ENCODE measurements around the gene CADM1.

CADM1 gene

DNA sequence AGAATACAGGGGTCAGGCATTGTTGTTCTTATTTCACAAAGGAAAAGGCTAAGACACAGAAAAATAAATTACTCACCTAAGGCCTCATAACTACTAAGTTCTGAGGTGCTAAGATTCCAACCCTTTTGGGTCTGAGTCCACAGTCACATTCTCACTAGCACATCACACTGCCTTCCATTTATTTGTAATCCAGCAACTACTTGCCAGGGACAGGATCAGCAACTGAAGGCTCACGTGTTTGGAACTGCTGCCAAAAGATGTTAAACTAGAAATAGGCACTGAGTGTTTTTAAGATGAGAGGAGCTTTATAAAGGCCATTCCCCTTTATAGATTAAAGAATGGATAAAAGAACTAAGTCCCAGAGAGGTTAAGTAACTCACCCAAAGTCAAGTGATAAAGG is 58.0 kb downstream of the CADM1 start:
- no peak for DNase-seq (ENCODE audit: low read depth in 1 of 2, low spot score in 1 of 2)
- in situ Hi-C loops (cut with HindIII; ENCODE audit: low pct_unique_long_range_greater_than_20kb, low sequenced_read_pairs): no loop called here
- TF ChIP-seq JUND (IDR thresholded peaks at IDR 0.05; ENCODE audit: low read depth): no peak

DNA sequence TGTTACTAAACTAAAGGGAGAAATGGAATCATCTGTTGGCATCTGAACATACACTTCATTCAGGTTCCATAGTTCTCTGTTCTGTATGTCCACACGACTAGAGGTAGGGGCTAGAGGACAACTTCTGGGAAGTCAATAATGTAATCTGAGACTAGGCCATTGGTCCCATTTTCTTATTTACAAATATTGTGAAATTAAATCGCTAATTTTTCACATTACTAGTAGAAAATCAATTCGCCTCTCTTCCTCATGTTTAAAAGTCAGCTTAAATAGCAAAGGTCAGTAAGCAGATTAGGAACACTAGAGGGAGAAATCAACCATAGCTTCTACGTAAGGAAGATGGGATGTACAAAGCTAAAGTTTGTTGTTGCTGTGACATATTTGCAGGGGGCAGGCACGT is 59.7 kb downstream of the CADM1 start:
- TF ChIP-seq JUND (IDR thresholded peaks at IDR 0.05; ENCODE audit: low read depth): no peak
- in situ Hi-C loops (cut with HindIII; ENCODE audit: low pct_unique_long_range_greater_than_20kb, low sequenced_read_pairs): no loop called here
- no peak for DNase-seq (ENCODE audit: low read depth in 1 of 2, low spot score in 1 of 2)

DNA sequence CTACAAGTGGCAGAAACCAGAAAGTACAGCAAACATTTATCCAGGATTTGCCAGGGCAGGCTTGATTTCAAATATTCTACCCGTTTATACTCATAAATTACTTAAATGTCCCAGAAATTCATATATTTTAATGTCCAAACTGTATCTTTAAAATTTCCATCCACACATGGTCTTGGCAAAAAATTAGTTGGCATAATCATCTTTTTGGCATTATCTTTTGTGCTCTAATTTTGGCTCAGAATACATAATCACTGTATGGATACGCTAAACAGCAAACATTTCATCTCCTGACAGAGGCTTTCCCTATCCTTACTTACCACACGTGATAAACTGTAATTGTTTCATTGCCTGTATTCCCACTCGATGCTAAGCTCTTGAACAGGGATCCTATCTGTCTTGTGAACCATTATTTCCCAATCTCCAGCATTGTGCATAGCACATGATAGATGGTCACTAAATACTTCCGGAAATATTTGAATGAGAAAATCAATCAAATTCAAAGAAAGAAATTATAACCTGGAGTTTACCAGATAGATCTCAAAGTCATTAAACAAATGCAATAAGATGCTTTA is 64.2 kb downstream of the CADM1 start:
- no peak for TF ChIP-seq JUND (IDR thresholded peaks at IDR 0.05; ENCODE audit: low read depth)
- DNase-seq (ENCODE audit: low read depth in 1 of 2, low spot score in 1 of 2): no peak
- in situ Hi-C loops (cut with HindIII; ENCODE audit: low pct_unique_long_range_greater_than_20kb, low sequenced_read_pairs): no loop called here

DNA sequence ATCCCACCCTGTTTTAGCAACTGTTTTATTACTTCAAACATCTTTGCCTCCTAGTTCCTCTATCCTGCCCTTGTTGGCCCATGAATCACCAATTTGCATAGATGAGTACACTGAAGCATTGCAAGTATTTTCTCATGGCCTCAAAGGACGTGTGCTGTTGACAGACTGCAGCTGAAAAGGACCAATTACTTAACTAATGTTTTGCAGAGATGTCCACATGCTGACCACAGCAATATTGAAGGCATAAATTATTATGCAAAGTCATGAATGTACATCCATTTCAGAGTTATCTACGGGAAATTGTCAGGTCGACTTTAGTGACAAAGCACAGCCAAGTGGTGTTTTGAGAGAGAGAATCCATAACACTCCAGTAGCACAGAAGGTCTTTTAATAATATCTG is 64.8 kb downstream of the CADM1 start:
- no peak for DNase-seq (ENCODE audit: low read depth in 1 of 2, low spot score in 1 of 2)
- in situ Hi-C loops (cut with HindIII; ENCODE audit: low pct_unique_long_range_greater_than_20kb, low sequenced_read_pairs): no loop called here
- TF ChIP-seq JUND (IDR thresholded peaks at IDR 0.05; ENCODE audit: low read depth): no peak

DNA sequence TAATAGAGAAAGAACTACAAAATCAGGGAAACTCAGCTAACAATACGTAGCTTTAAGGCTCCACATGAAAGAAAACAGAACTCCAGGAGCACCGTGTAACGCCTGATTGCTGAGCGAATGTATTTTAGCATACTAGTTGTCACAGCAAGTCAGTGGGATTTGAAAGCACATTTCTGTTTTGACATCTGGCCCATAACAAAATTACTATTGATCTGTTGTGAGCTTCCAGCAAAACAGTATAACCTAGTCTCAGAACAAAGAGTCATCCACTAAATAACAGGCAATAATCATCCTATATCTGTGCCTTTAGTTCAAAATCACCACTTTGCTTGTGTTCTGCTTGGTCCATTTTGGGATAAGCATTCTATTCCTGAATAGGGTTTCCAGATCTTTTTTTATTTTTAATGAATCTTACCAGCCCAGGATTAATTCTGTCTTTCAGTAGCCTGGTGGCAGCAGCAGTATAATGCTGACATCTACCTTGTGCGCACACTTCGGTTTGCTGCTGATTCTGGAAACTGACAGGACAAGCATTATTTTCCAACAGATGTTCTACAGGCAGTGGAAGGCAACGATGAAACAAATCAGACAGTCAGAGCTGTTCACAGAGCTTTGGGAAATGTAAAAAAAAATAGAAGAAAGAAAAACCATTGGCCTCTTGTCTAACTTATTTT is 66.2 kb downstream of the CADM1 start:
- in situ Hi-C loops (cut with HindIII; ENCODE audit: low pct_unique_long_range_greater_than_20kb, low sequenced_read_pairs): no loop called here
- DNase-seq (ENCODE audit: low read depth in 1 of 2, low spot score in 1 of 2): no peak
- no peak for TF ChIP-seq JUND (IDR thresholded peaks at IDR 0.05; ENCODE audit: low read depth)

DNA sequence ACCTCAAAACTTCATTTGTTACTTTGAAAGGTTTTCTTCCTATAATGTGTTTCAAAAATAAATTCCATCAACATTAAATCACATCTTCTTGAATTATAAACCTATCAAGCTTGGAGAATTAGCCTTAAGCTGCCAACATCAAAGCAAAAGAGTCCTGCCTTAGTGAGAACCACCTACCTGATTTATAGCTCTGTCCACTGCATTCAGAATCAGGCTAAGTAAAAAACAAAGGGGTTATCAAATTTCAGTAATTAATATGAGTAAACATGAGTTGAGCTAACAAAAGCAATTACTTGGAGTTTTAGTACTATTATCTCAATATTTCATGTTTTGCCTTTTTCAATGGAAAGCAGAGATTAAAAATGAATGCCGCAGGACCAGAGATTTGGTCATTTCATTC is 73.9 kb downstream of the CADM1 start:
- DNase-seq (ENCODE audit: low read depth in 1 of 2, low spot score in 1 of 2): no peak
- no peak for TF ChIP-seq JUND (IDR thresholded peaks at IDR 0.05; ENCODE audit: low read depth)
- in situ Hi-C loops (cut with HindIII; ENCODE audit: low pct_unique_long_range_greater_than_20kb, low sequenced_read_pairs): no loop called here

DNA sequence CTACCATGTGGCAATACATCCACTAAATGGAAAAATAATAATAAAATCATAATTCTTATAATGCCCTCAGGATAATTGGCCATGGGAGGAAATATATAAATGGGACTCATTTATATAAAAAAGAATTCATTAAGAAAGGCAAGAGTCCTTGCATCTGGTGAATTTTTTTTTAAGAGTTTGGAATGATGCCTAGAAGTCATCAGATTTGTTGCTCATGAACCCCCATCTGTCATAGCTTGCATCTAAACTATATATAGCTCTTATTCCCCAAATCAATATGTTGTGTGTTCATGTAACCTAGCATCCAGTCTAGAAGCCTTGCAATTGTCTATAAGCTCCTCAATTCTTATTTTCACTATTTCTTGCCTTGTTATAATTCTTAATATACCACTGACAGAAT is 75.9 kb downstream of the CADM1 start:
- in situ Hi-C loops (cut with HindIII; ENCODE audit: low pct_unique_long_range_greater_than_20kb, low sequenced_read_pairs): no loop called here
- DNase-seq (ENCODE audit: low read depth in 1 of 2, low spot score in 1 of 2): no peak
- TF ChIP-seq JUND (IDR thresholded peaks at IDR 0.05; ENCODE audit: low read depth): no peak

DNA sequence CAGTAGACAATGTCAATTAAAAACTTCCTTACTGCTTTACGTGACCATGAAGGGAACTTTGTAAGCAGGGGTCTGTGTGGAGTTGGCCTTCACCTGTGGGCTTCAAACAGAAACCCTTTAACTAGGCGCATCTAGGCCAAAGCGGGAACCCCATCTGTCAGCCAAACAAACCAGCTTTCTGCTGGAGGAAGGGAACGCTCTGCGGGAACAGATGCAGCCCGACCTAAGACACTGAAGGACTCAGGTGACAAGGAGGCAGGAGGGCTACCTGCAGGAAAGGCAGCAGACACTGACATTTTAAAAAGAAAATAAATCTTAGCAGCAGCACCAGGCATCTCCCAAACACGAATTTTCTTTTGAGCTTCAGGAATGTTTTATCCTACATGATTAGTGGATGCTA is 78.4 kb downstream of the CADM1 start:
- no peak for DNase-seq (ENCODE audit: low read depth in 1 of 2, low spot score in 1 of 2)
- TF ChIP-seq JUND (IDR thresholded peaks at IDR 0.05; ENCODE audit: low read depth): no peak
- in situ Hi-C loops (cut with HindIII; ENCODE audit: low pct_unique_long_range_greater_than_20kb, low sequenced_read_pairs): no loop called here

DNA sequence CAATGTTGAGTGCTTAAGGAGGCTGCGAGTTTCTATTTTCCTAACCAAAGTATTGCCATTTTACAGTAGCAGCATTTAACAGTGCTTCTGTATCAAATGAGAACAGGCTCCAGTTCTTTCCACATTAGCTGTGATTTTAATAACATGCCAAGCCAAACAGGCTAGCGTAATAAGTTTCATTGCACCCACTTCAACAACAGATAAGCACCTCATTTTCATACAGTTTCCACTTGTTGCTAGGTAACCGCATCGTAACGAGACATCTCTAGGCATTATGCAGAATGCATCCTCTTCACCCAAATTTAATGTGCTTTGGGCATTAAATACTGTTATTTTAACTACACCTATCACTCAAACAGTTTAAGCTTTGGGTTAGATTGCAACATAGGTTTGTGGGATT is 79.0 kb downstream of the CADM1 start:
- in situ Hi-C loops (cut with HindIII; ENCODE audit: low pct_unique_long_range_greater_than_20kb, low sequenced_read_pairs): no loop called here
- no peak for DNase-seq (ENCODE audit: low read depth in 1 of 2, low spot score in 1 of 2)
- TF ChIP-seq JUND (IDR thresholded peaks at IDR 0.05; ENCODE audit: low read depth): no peak

DNA sequence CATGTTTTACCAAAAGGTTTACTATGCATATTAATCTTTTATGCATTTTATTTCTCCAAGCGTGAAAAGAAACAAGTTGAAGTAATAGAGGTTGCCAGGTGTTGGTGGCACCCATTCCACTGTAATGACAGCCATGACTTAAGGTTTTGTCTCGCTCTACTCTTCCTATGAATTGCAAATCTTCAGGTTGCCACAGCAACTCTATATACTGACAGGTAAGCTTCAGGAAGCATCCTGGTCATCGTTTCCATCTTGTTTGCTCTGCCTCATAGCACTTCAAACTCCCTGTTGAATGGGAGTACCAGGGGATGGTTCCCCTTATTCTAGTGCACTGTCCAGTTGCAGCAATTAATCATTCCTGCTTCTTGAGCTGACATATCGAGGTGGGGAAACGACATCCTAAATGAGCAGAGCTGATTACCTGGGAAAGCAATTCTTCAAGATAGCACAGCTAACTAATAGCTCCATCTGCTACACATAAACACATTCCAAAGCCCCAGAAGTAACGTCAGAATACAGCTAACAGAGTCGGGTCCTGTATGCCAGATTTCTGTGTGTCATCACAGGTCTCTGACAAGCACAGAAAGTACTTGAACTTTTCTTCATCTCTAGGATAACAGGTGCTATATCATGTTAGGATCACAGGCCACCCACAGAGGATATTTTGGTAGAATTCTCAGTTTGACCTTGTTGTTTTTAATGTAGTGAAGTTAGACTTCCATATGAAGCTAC is 80.3 kb downstream of the CADM1 start:
- in situ Hi-C loops (cut with HindIII; ENCODE audit: low pct_unique_long_range_greater_than_20kb, low sequenced_read_pairs): no loop called here
- DNase-seq (ENCODE audit: low read depth in 1 of 2, low spot score in 1 of 2): no peak
- no peak for TF ChIP-seq JUND (IDR thresholded peaks at IDR 0.05; ENCODE audit: low read depth)

DNA sequence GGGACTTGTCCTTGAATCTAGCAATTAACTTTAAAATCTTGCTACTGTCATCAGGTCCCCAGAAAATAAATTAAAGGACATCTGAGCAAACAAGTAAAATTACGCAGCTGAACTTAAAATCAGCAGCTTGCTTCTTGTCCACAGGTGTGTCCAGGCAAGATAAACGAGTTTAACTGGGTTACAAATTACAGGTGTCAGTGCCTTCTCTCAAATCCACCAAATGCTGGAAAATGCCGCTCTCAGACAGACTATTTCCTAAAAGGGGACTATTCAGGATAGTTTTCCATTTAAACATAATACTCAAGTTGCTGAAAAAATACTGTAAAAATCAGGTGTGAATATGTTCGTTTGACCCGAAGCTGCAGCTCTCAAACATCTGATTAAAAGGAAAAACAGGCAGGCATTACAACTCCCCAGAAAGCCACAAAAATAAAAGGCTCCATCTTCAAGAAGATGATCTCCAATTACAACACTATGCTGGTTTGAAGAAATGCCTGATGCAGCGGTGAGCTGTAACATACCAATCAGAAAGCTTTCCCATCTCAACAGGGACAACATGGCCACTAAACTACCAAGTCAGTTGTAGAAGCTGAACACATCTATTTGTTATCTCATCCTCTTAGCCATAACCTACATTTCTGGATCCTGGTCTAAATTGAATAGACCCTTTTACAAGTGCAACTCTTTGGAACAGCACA is 82.1 kb downstream of the CADM1 start:
- TF ChIP-seq JUND (IDR thresholded peaks at IDR 0.05; ENCODE audit: low read depth): no peak
- peak in 1 of 2 experiments; percentile 50 for DNase-seq (ENCODE audit: low read depth in 1 of 2, low spot score in 1 of 2)
- in situ Hi-C loops (cut with HindIII; ENCODE audit: low pct_unique_long_range_greater_than_20kb, low sequenced_read_pairs): no loop called here

DNA sequence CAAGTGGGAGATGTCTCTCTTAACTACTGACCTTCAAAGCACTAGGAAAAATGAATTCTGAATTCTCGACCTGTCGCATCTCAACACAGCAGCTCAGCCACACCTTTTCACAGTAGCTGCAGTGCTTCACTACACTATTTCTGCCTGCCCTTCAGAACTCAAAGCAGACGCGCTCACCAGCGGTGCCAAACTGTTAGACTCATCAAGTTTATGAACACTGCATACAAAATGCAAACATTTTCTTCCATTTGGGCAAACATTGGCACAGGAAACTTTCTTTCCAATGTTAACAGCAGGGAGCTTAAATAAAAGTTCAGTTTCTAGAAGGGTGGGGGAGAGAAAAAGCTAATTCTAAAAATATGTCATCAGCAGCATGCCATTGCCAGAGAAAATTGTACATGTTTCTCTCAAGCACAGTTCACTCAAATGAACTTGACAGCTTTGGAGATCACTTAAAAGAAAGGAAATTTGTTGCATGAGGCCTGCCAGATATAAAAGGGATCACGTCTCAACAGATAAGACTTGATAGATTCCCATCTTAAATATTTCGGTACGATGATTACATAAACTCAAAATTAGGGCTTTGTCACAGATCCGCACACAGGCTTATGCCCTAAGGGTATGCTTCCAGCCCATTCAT is 82.7 kb downstream of the CADM1 start:
- peak in 1 of 2 experiments; percentile 18 for DNase-seq (ENCODE audit: low read depth in 1 of 2, low spot score in 1 of 2)
- in situ Hi-C loops (cut with HindIII; ENCODE audit: low pct_unique_long_range_greater_than_20kb, low sequenced_read_pairs): no loop called here
- no peak for TF ChIP-seq JUND (IDR thresholded peaks at IDR 0.05; ENCODE audit: low read depth)
